Measurements from ENCODE around the gene SLC22A1.

The SLC22A1 gene

GRCh38 chr6:160141001-160141726 lies 19.5 kb downstream of the SLC22A1 start:
- POLR2A ChIA-PET (ENCODE audit: low non-redundant PET), result no interaction called here
- CTCF ChIA-PET, result interaction anchor here (0.5 kb wide), 1 partner anchor 1200 kb away, joined by 3 read pairs; no protein-coding TSS in a partner anchor
- no peak for TF ChIP-seq CTCF (conservative IDR thresholded peaks at IDR 0.05; ENCODE audit: low read depth)
- DNase-seq (ENCODE audit: low spot score), result no peak
- no peak overlapping the region for H3K27ac ChIP-seq

GRCh38 chr6:160142115-160142715 lies 20.6 kb downstream of the SLC22A1 start:
- POLR2A ChIA-PET (ENCODE audit: low non-redundant PET), result no interaction called here
- DNase-seq (ENCODE audit: low spot score), result no peak
- H3K27ac ChIP-seq, result no peak overlapping the region
- TF ChIP-seq CTCF (conservative IDR thresholded peaks at IDR 0.05; ENCODE audit: low read depth), result no peak
- CTCF ChIA-PET, result interaction anchor here (0.6 kb wide), 1 partner anchor 372 kb away, joined by 3 read pairs; no protein-coding TSS in a partner anchor

GRCh38 chr6:160146454-160147145 lies 25.0 kb downstream of the SLC22A1 start:
- ChIA-PET POLR2A (ENCODE audit: low non-redundant PET) (no interaction called here), CTCF (interaction anchor here (0.7 kb wide), 1 partner anchor 309 kb away, joined by 3 read pairs; no protein-coding TSS in a partner anchor)
- no peak overlapping the region for H3K27ac ChIP-seq
- no peak for TF ChIP-seq CTCF (conservative IDR thresholded peaks at IDR 0.05; ENCODE audit: low read depth)
- no peak for DNase-seq (ENCODE audit: low spot score)

GRCh38 chr6:160147146-160147536 lies 25.5 kb downstream of the SLC22A1 start:
- no peak for DNase-seq (ENCODE audit: low spot score)
- H3K27ac ChIP-seq, result no peak overlapping the region
- no peak for TF ChIP-seq CTCF (conservative IDR thresholded peaks at IDR 0.05; ENCODE audit: low read depth)
- ChIA-PET POLR2A (ENCODE audit: low non-redundant PET) (no interaction called here), CTCF (no interaction called here)

- no peak overlapping the region for H3K27ac ChIP-seq
- TF ChIP-seq CTCF (conservative IDR thresholded peaks at IDR 0.05; ENCODE audit: low read depth), result no peak
- ChIA-PET CTCF (interaction anchor here (1.5 kb wide), 1 partner anchor 16 kb away, joined by 5 read pairs; no protein-coding TSS in a partner anchor), POLR2A (ENCODE audit: low non-redundant PET) (no interaction called here)
- DNase-seq (ENCODE audit: low spot score), result no peak
These were observed 32.9 kb downstream of the SLC22A1 start for GRCh38 chr6:160154471-160154870.

GRCh38 chr6:160156842-160157241 lies 35.2 kb downstream of the SLC22A1 start:
- H3K27ac ChIP-seq, result no peak overlapping the region
- CTCF ChIA-PET, result interaction anchor here (0.6 kb wide), 1 partner anchor 56 kb away, joined by 3 read pairs; no protein-coding TSS in a partner anchor
- no peak for DNase-seq (ENCODE audit: low spot score)
- TF ChIP-seq CTCF (conservative IDR thresholded peaks at IDR 0.05; ENCODE audit: low read depth), result no peak
- POLR2A ChIA-PET (ENCODE audit: low non-redundant PET), result no interaction called here

Measured in RWPE1 (cell line).